DMS53 (cell line): ENCODE data around the gene BPTF.
"Not testable (repeated sequence)": the region's sequence is repeated elsewhere in the genome, so short reads cannot be mapped to it uniquely, and the experiment has no call there.

ENCODE experiments used
- DNase-seq: peaks from one replicate; lab custom pipeline; 2025; lab: John Stamatoyannopoulos, UW

The BPTF gene

DNA sequence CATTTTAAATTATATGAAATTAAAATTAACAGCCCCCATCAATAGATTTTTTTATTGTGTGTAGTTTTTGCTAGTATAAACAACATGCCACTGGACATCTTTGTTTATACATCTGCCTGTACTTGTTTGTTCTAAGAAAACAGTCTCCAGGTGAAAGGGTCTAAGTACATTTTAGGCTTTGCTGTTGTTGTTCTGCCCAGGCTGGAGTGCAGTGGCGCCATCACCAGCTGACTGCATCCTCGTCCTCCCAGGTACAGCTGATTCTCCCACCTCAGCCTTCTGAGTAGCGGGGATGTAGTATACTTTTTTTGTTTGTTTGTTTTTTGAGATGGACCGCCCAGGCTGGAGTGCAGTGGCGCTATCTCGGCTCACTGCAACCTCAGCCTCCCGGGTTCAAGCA, 145.5 kb downstream of the BPTF start:
- peak; percentile 80 for DNase-seq

DNA sequence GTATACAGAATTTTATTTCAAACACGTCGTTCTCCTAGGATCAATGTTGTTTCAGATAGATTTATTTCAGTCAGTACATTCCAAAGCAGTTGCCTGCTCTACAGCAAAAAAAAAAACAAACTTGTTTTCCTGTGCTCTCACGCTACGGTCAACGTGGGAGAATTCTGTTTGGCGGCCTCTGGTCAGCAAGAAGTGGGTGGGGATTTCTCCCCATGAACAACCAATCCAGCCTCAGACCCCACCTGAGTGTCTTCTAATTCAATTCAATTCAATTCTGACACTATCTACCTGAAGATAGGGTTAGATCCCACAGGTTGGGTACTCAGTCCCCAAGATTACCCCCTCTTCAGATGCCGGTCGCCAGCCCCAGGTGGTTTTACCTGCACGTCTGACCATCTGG, 148.9 kb downstream of the BPTF start:
- no peak for DNase-seq

DNA sequence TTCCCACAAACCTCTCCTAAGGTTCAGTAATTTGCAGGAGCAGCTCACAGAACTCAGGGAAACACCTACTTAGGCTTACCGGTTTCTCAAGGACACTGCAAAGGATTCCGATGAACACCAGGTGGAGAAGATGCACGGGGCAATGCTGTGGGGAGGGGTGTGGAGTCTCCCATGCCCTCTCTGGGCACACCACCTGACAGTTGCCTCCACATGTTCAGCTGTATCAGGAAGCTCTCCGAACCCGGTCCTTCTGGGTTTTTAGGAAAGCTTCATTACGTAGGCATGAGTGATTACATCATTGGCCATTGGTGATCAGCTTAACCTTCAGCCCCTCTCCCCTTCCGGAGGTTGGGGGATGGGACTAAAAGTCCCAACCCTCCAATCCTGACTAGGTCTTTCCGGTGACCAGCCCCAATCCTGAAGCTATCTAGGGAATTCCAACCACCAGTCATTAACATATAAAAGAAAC, 149.3 kb downstream of the BPTF start:
- no peak for DNase-seq

GRCh38 chr17:67976306-67976705, 151.0 kb downstream of the BPTF start:
- not testable (repeated sequence) for DNase-seq

DNA sequence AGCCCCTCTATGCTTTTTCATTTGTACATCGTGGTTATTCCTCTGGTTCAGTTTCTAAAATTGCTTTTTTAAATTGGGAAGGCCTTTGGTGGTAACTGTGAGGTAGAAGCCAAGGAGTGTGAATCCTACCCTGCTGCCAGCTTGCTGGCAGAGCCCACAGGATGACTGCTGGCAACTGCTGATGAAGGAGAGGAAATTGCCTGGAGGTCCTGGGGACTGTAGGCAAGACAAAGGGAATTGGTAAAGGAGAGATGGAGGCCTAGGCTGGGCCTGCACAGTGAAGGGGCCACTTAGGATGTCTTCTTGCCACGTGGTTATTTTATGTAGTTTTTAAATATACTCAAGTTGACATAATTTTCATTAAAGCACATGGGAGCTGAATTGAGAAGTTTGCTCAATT, 155.2 kb downstream of the BPTF start:
- peak; percentile 35 for DNase-seq

- DNase-seq: not testable (repeated sequence)
Observed at GRCh38 chr17:67980883-67981282, 155.6 kb downstream of the BPTF start.

DNA sequence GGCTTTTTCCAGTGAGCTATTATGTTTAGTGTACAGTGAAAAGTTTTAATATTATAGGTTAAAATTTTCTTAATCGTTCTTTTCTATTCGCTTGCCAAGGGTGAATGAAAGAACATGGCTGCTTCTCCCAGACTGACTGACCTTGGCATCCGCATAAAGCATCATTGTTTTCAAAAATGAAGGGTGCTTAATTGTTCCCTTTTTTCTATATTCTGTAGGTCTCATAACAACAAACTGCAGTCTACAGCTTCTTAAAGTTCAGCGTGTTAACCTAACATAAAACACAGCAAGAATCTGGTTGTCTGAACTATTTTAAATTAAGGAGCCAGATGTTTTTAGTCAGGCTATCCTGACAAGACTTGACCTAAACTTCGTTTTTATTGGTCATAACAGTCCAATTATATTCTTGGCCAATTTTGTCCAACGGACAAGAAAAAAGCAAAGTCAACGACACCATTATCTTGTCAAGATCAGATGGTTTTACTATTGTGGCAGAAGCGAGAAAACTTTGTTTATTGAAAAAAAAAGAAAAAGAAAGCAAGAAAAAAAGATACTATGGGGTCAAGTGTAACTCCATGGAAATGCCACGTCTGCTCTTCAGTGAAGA, 156.8 kb downstream of the BPTF start:
- no peak for DNase-seq

GRCh38 chr17:67982686-67983382, 157.5 kb downstream of the BPTF start:
- DNase-seq: no peak

GRCh38 chr17:67983383-67983688, 158.0 kb downstream of the BPTF start:
- DNase-seq: no peak

DNA sequence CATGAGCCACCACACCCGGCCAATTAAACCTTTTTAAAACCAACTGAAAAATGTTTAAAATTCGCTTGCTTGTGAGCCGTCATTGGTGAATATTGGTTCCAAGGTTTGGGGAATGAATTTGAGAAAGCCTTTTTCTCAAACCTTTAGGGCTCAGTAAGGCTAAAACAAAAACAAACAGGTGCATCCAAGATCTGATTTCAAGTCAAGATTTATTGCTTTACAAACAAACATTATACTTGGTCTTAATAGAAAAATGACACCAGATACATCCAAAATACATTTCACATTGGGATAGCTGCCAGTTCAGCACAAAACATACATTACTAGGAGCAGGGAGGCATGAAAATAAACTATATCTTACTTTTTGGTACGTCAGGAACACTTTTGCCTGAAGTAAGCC, 165.6 kb downstream of the BPTF start:
- DNase-seq: peak; percentile 39

GRCh38 chr17:67992548-67993152, 167.3 kb downstream of the BPTF start:
- DNase-seq: no peak

GRCh38 chr17:67993153-67993997, 168.1 kb downstream of the BPTF start:
- peak; percentile 97 for DNase-seq

GRCh38 chr17:67993998-67994361, 168.7 kb downstream of the BPTF start:
- peak; percentile 83 for DNase-seq

GRCh38 chr17:67994817-67995569, 169.7 kb downstream of the BPTF start:
- DNase-seq: peak; percentile 74

DNA sequence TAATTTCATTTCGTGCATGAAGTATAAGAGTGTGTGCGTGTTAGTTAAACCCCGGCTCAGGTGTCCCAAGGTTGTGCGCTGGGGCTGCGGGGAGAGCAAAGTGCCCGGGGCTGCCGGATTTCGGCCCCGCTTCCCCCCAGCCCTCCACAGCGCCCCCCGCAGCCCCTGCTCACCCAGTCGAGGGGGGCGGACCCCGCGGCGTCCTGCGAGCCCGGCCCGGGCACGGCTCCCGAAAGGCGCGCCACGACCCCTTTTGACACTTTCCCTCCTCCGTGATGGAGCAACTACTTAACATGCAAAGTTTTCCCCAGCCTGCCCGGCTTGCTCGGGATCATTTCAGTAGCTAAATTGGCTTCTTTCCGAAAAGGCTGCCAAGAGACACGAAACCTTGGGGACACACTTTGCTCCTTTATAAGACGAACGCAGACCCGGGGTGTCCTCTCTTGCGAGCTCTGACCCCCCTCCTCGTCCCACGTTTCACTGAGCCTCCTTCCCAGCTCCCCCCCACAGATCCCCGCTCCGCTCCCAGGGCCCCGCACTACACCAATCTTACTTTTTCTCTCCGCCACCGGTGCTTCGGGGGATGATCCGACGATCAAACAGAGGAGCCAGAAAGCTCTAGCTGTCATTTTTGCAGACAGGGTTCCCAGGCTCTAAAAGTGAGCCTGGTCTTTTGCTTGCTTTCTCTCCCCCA, 170.4 kb downstream of the BPTF start:
- DNase-seq: peak; percentile 60

DNA sequence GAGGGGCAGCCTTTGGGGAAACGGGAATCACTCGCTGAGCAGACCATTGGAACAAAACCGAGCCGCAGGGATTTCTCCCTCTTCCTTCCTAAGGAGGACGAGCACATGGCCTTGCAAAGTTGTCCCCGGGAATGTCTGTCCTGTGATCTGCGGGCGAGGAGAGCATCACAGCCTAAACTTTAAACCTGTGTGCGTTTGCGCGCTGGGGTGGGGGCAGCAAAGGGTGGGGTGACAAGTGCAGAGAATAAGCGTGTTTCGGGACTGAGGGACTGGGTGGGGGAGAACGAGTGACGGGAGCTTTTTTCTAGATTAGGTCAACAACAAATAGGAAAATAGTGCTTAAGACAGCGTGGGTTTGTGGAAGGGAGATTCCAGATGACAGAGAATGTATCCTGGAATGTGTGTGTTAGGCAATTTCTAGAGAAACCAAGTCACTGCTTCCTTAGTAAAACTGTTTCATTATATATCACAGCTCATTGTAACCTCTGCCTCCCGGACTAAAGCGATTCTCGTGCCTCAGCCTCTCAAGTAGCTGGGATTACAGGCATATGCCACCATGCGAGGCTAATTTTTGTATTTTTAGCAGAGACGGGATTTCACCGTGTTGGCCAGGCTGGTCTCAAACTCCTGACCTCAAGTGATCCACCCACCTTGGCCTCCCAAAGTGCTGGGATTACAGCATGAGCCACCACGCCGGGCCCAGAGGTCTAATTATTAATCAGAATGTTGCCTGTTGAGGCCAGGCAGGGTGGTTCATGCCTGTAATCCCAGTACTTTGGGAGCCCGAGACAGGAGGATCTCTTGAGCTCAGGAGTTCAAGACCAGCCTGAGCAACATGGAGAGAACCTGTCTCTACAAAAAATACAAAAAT, 171.2 kb downstream of the BPTF start, which contains the start of gene C17orf58:
Gene C17orf58, minus strand, starts transcription at position 169 of the 871 bp plus-strand sequence. CDS start 271 bp downstream, outside the sequence.
- peak; percentile 37 for DNase-seq

DNA sequence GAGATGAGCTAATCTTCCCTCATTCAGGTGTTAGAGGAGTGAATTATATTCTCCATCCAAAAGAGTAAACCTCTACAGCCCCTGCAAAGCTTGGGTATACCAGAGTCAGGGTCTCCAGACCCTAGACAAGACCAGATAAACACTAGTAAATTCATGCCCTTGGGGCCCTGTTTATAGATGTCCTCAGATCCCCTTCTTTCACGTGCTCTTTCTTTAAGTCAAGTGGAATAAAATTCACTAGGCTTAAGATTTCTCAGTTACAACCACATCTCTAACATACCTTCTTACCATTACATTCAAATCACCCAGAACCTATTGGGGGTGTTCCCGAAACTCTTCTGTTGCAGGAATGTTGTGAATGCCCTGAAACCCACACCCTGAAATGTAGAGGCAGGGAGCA, 173.2 kb downstream of the BPTF start:
- no peak for DNase-seq

DNA sequence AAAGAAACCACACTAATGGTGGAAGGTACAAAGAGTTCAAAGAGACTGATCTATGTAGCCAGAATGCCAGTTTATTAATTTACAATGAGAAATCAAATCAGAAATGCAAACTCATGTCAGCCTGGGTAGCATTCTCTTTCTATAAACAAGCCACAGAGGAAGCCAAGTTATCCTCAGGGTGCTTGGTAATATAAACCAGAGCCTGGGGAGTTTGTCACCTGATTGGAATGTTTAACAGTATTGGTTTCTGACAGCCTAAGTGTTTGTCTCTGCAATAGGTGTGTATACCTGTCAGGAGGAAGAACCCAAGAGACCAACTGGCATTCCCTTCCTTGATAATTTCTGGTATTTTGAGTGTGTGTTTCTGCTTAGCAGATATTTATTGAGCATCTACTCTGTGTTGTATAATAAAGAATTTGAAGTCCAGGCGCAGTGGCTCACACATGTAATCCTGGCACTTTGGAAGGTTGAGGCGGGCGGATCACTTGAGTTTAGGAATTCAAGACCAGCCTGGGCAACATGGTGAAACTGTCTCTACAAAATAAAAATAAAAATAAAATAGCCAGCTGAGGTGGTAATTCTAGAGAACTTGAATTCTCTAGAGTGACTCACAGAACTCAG, 174.1 kb downstream of the BPTF start:
- peak; percentile 75 for DNase-seq

DNA sequence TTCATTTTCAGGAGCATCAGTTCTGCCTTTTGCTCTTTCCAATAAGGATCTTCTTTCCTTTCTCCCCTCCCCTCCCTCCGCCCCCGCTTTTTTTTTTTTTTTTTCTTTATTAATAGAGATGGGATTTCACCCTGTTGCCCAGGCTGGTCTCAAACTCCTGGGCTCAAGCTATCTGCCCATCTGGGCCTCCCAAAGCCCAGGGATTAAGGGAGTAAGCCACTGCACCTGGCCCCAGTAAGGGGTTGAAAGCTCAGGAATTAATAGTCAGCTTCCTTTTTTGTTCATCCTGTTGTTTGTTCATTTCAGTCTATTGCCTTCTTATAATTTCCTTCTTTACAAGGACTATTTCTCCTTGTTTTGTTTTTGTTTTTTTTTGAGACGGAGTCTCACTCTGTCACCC, 178.9 kb downstream of the BPTF start:
- no peak for DNase-seq

DNA sequence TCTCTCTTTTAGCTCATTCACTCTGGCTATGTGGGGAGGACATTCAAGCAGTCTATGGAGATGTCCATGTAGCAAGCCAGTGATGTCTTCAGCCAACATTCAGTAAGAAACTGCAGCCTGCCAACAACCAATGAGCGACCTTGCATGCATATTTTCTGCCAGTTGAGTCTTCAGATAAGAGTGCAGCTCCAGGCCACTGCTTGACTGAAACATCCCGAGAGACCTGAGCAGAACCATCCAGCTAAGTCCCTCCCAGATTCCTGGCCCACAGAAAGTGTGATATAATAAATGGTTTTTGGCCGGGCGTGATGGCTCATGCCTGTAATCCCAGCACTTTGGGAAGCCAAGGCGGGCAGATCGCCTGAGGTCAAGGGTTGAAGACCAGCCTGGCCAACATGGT, 181.5 kb downstream of the BPTF start:
- DNase-seq: no peak
